HG02610 (cell line): ENCODE results near the gene ROBO2.
"Not testable (repeated sequence)": the region's sequence is repeated elsewhere in the genome, so short reads cannot be mapped to it uniquely, and the experiment has no call there.

Experiments used
- ATAC-seq: cut with Tn5 transposase; IDR thresholded peaks from one replicate; pipeline ENCODE4 v1.9.1; 2021; ENCODE audit warnings: mild to moderate bottlenecking, moderate library complexity; ENCODE audit not compliant: unreplicated experiment

The ROBO2 gene

GRCh38 chr3:77381431-77381830 lies 341.5 kb downstream of the ROBO2 start:
- no peak for ATAC-seq

DNA sequence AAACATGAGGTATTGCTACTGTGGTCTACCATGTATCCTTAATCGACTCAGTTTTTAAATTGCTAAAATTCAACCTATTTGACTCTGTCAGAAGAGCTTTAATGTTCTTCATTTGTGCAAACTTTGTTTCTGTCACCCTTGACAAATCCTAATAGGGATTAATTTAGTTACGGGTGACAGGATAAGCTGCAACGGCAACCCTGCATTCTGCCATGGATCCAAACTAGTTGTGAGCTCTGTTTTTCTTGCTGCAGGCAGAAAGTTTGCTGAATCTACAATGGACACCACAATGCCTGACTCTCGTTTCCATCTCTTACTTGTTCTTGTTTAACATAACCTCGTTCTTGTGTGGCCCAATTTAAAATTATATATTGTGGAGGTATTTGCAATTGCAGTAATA lies 352.3 kb downstream of the ROBO2 start:
- no peak for ATAC-seq

DNA sequence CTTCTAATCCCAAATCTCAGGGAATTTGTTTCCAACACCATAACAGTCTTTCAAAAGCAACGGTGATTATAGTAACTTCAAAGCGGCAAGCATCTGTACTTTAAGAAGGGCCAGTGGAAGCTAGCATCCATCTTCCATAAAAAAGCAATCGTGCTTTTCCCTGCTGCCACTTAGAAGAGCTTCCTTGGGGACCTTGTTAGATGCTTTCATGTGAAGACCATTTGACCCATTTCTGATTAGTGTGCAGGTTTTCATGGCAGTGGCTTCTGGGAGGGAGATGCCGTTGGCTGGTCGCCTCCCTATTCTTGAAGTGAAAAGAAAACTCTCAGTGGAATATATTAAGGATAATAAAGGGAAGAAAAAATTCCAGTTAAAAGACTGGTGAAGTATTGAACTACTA lies 354.1 kb downstream of the ROBO2 start:
- ATAC-seq = no peak

- no peak for ATAC-seq
Measured at GRCh38 chr3:77404871-77405270, 365.0 kb downstream of the ROBO2 start.

GRCh38 chr3:77407441-77407840 lies 367.5 kb downstream of the ROBO2 start:
- ATAC-seq = no peak

GRCh38 chr3:77410334-77410733 lies 370.4 kb downstream of the ROBO2 start:
- not testable (repeated sequence) for ATAC-seq

GRCh38 chr3:77411334-77411733 lies 371.4 kb downstream of the ROBO2 start:
- ATAC-seq = no peak

DNA sequence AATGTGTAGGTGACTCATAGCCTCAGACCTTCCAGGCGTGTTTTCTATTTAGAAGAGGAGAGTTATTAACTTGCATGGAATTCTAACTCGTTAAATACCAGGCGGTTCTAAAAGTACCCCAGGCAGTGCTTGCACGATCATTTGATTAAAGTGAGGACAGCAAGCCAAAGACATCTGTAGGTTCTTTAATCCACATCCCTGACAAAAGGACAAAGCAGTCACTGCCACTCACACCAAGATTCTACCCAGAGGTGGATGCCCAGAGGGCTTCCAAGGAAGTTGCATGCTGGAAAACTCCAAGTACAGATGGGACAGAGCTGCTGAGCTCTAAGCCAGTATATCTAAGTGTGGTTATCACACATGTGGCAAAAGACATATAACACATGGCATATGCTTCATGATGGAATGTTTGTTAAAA lies 372.1 kb downstream of the ROBO2 start:
- no peak for ATAC-seq

GRCh38 chr3:77412584-77412983 lies 372.7 kb downstream of the ROBO2 start:
- no peak for ATAC-seq

DNA sequence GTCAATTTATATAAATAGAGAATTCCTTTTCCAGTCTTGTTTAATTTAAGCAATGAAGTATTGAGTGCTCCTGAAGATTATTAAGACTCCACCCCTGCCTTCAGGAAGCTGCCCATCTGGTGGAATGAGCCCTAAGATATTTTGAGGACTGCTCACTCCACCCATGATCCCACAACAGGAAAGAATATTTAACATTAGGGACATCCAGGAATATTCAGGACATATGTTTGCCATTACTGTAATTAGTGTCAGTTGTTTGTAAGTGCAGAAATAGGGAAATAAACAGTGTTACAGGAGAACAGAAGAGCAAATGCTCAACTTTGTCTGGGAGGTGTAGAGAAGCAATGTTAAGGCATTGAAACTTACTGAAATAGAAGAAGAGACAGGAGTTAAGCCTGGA lies 375.0 kb downstream of the ROBO2 start:
- no peak for ATAC-seq

DNA sequence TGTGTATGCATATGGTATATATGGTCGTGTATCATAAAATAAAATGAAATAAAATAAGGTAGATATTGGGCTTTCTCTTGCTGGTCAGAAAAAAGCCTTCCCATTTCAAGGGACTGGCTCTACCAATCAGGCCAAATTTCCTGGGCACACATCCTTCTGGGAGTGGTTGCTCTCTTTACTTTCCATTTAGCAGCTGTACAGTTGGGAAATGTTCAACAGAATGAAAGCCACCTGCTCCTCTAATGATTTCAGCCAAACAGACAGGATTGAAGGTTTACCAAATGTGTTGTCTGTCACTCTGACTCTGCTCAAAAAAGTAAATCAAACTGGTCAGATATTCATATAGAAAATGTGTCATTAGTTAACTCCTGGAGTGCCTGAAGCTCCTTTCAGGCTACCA lies 380.4 kb downstream of the ROBO2 start:
- no peak for ATAC-seq

- no peak for ATAC-seq
Measured at GRCh38 chr3:77421916-77422315, 382.0 kb downstream of the ROBO2 start.

GRCh38 chr3:77426531-77426930 lies 386.6 kb downstream of the ROBO2 start:
- no peak for ATAC-seq

DNA sequence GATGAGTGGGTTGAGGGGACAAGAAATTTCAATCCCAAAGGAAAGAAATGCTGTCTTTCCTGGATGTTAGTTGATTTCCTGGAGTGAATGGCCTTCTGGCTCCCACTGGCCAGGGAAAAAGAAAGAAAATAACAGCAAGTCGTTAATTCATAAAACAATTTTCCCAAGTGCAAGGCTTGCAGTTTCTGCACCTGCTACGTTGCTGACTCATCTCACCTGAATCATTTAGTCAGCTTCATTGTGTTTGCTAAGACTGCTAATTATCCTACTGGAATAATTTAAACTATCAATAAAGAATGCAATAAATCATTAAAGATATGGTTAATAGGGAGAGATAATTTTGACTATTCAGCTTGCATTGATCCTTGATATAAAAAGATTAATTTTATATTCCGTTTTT lies 387.6 kb downstream of the ROBO2 start:
- ATAC-seq = no peak

GRCh38 chr3:77436908-77437307 lies 397.0 kb downstream of the ROBO2 start:
- no peak for ATAC-seq

DNA sequence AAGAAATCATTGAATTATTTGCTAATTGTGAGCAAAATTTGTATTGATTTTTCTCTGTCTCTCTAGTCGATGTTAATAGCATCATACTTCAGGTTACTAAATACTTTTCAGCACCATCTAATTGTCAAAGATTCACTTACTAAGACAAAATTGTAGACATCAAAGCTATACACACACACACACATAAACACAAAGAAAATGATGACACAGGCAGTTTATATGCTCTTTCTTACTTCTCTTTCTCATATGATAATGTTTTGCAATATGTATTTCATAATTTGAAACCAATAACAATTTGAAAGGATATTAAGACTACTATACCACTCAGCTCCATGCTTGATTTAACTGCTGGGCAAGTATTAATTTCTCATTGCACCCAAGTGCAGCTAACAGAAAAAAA lies 406.2 kb downstream of the ROBO2 start:
- no peak for ATAC-seq

DNA sequence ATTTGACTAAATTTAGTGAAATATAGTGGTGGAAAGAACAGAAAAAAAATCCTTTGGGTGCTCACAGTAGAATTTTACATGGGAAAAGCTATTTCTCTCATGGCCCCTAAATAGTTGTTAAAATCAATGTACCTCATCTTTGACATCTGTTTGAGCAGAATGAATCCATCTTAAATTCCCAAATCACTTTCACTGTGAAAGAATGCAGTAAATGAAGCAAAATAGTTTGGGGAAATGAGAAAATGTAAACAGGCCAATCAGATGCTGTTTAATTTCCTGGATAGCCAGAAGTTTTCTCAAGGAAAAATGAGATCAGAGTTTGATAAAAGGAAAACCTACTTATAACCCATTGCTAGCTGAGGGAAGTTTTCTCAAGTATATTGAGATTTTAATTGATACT lies 406.9 kb downstream of the ROBO2 start:
- ATAC-seq = no peak

- no peak for ATAC-seq
Measured at GRCh38 chr3:77449459-77450350, 409.8 kb downstream of the ROBO2 start.

GRCh38 chr3:77456431-77456830 lies 416.5 kb downstream of the ROBO2 start:
- no peak for ATAC-seq

DNA sequence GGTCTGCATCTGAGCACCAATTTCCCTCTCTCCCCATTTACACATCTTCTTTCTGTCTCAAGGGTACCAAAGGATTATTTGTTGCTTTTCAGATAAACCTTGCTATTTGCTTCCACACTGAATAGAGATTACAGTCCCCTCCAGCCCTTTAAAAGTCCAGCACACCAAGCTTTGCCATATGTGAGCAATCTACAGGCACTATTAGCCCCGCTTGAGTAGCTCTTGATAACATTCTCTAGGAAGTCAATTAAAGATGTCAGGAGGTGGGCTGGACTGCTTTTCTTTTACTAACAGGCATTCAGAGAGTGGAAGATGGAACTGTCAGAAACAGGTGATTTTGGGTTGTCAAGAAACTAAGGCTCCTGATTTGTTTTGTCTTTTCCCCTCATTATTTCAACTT lies 417.0 kb downstream of the ROBO2 start:
- ATAC-seq = no peak

DNA sequence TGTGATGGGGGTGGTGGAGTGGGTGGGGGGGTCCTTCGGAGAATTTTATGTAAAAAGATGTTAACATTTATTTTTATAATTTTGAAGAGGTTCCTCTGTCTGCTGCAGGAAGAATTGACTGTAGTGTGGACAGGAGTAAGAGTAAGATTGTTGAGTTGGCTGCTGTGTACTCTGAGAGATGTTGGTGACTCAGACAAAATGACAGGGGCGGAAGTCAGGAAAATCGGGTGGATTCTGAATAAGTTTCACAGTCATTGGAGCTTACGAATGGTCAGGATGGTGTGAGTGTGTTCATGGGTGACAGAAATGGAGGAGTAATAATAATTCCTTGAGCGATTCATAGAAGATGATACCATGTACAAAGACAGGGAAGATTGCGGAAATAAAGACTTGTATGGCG lies 420.0 kb downstream of the ROBO2 start:
- ATAC-seq = no peak

DNA sequence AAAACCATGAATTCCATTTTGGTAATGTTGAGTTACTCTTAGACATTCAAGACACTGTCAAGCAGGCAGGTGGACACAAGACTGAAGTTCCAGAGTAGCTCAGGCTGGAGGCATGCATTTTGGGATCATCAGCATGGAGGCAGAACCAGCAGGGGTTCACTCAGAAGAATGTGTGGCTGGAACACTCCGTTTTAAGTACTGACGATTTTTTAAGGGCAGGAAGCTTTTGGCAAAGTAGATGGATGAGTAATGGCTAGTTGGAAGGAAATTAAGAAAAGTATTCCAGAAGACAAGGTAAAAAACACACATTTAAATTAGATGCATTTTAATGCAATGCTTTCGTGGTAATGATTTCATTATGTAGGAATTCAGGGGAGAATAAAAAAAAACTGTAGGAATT lies 420.4 kb downstream of the ROBO2 start:
- ATAC-seq = no peak

DNA sequence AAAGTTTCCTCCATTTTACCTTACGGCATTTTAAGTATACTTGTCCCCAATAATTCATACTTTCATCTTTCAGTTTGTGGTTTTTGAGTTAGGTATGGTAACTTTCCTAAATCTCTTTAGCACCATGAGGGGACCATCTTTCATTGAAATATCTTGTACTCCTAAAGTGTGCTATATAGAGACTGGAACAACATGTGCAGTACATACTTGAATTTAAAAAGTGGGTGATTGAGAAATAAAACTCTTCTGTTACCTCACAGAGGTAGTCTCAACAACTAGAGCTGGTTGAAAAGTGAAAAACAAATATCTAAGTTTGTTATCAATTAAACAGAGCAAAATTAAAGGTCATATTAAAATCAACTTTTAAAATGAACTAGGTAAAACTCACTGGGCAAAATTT lies 423.1 kb downstream of the ROBO2 start:
- ATAC-seq = no peak
